GM12892 (cell line): ENCODE data around the gene EML6.

Experiments used
- POLR2A ChIP-seq: IDR thresholded peaks from 2 replicates; pipeline ENCODE4 v1.6.1; 2011; ENCODE audit warnings: low read depth, low read length, control low read depth
- POLR2AphosphoS5 ChIP-seq: IDR thresholded peaks from 2 replicates; pipeline ENCODE4 v1.6.1; 2011; ENCODE audit warnings: low read depth, low read length, control low read depth
- TAF1 ChIP-seq: IDR thresholded peaks from 2 replicates; pipeline ENCODE4 v1.6.1; 2011; ENCODE audit warnings: low read depth, mild to moderate bottlenecking, control low read depth, low read length, borderline replicate concordance

GRCh38 chr2:55017880-55018279 is 294.4 kb downstream of the EML6 start:
- no peak for TF ChIP-seq TAF1
- TF ChIP-seq POLR2AphosphoS5: no peak
- TF ChIP-seq POLR2A: no peak
